Lung (tissue), 12 donors: ENCODE data around the gene ARHGEF28. TPM values are rescaled to one million over a fixed set of nuclear protein-coding genes. Genes with fewer than 3 reads are reported as not detected.

Experiments used
- ATAC-seq: fragments of 200-7000 bp; cut with Tn5 transposase; one replicate; pipeline ENCODE4 v1.9.1; 2020; ENCODE audit warnings: moderate number of reproducible peaks; ENCODE audit not compliant: insufficient read depth, low FRiP score
- DNase-seq, 3 donors: peaks; one replicate each; pipeline ENCODE4 v3.0.0-alpha.2; 2013 to 2017
- H3K27ac ChIP-seq, 2 donors: one replicate each; pipeline ENCODE4 v1.5.1; 2013; ENCODE audit warnings: mild to moderate bottlenecking in 2 of 2, moderate library complexity in 2 of 2, control low read depth in 1 of 2, inconsistent platforms in 1 of 2, low read depth in 1 of 2, low read length in 1 of 2
- H3K27me3 ChIP-seq, 3 donors: one replicate each; pipeline ENCODE4 v1.5.1; 2013; ENCODE audit warnings: low read length in 2 of 3; ENCODE audit not compliant: control insufficient read depth in 3 of 3, insufficient read depth in 3 of 3
- H3K36me3 ChIP-seq, 4 donors: one replicate each; pipeline ENCODE4 v1.5.1; 2013; ENCODE audit warnings: low read length in 4 of 4, mild to moderate bottlenecking in 1 of 4, moderate library complexity in 1 of 4; ENCODE audit not compliant: control insufficient read depth in 4 of 4, insufficient read depth in 4 of 4
- H3K4me1 ChIP-seq, 5 donors: one replicate each; pipeline ENCODE4 v1.5.1; 2013; ENCODE audit warnings: low read length in 5 of 5, mild to moderate bottlenecking in 2 of 5, moderate library complexity in 1 of 5; ENCODE audit not compliant: control insufficient read depth in 5 of 5, insufficient read depth in 5 of 5
- H3K4me3 ChIP-seq: one replicate; pipeline ENCODE4 v1.5.1; 2013; ENCODE audit warnings: mild to moderate bottlenecking, control low read depth, moderate library complexity
- H3K9ac ChIP-seq, 2 donors: one replicate each; pipeline ENCODE4 v1.5.1; 2013; ENCODE audit warnings: low read length in 2 of 2, control low read depth in 1 of 2; ENCODE audit not compliant: insufficient read depth in 1 of 2
- H3K9me3 ChIP-seq, 4 donors: one replicate each; pipeline ENCODE4 v1.5.1; 2013; ENCODE audit warnings: low read length in 3 of 4, mild to moderate bottlenecking in 1 of 4, moderate library complexity in 1 of 4; ENCODE audit not compliant: control insufficient read depth in 4 of 4, insufficient read depth in 3 of 4
- WGBS, 2 donors: extraction: QIAGEN DNeasy Blood & Tissue Kit; methylation state at CpG; one replicate each; pipeline ENCODE4 v1.1.7; 2013; 5-methylcytosine and 5-hydroxymethylcytosine counted together
- polyA plus RNA-seq, 2 donors: library from polyadenylated mRNA; stranded (reverse); fragments of 200-250 nt; gene quantifications; one replicate each; pipeline ENCODE4 v1.2.1, GENCODE V29; 2013
- total RNA-seq, 2 donors: library from RNA; depleted of rRNA in 1 of 2; stranded (reverse); fragments of >200 nt in 1 of 2; gene quantifications; one replicate each; pipeline ENCODE4 v1.2.1, GENCODE V29; 2014 to 2021
- TF ChIP-seq, protein P1 (sequence below): IDR thresholded peaks from 2 replicates; pipeline ENCODE4 v1.5.1; 2012; ENCODE audit warnings: mild to moderate bottlenecking; ENCODE audit errors: control extremely low read depth, extremely low read depth
- donor health status: control.
- donor health status: control.
- donor health status: Bipolar disorder and iron deficiency.
- donor health status: healthy.
- donor health status: DM: yes; HTN: yes; CAD: no.

Gene ARHGEF28
- total and polyA plus RNA-seq, 4 donors: 3.0 to 13.0 (median 10.0) TPM

- no peaks in the 10 kb centered on the region for H3K4me1 ChIP-seq
- peaks cover 0 to 2% (median 0%) of the 10 kb centered on the region in 3 donors for H3K27me3 ChIP-seq
- no peak for DNase-seq
- H3K36me3 ChIP-seq: no peaks in the 10 kb centered on the region
- H3K4me3 ChIP-seq: no peak overlapping the region
- TF ChIP-seq, protein P1, sequence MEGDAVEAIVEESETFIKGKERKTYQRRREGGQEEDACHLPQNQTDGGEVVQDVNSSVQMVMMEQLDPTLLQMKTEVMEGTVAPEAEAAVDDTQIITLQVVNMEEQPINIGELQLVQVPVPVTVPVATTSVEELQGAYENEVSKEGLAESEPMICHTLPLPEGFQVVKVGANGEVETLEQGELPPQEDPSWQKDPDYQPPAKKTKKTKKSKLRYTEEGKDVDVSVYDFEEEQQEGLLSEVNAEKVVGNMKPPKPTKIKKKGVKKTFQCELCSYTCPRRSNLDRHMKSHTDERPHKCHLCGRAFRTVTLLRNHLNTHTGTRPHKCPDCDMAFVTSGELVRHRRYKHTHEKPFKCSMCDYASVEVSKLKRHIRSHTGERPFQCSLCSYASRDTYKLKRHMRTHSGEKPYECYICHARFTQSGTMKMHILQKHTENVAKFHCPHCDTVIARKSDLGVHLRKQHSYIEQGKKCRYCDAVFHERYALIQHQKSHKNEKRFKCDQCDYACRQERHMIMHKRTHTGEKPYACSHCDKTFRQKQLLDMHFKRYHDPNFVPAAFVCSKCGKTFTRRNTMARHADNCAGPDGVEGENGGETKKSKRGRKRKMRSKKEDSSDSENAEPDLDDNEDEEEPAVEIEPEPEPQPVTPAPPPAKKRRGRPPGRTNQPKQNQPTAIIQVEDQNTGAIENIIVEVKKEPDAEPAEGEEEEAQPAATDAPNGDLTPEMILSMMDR: no peak
- peaks cover 0 to 3% (median 0%) of the 10 kb centered on the region in 4 donors for H3K9me3 ChIP-seq
- H3K9ac ChIP-seq: no peak overlapping the region
- WGBS, 2 donors: 42 to 59% methylated on average over 3 of the region's 3 CpGs
- H3K27ac ChIP-seq: no peak overlapping the region
- no peak for ATAC-seq
Observed at GRCh38 chr5:73612799-73613198, 13.2 kb upstream of the ARHGEF28 start.

DNA sequence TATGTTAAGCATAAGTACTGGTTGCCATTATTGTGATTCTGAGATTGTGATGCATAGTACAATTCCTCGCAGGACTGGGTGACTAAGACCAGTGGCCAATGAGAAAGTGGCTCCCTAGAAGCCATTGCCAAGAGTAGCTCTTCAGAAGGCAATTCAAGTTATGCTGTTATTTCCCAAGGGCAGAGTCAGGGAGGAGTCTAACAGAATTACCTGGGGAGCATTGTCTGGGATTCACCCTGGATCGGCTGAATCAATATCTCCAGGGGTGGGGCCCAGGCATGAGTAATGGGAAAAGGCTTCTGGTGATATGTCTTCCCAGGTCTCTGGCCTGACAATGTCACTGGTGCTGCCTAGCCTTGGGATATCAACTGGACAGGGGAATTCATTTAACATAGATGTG, 10.9 kb upstream of the ARHGEF28 start:
- H3K27me3 ChIP-seq: peaks cover 0 to 2% (median 0%) of the 10 kb centered on the region in 3 donors
- ATAC-seq (no peak), DNase-seq (no peak)
- TF ChIP-seq, protein P1: no peak
- no peak overlapping the region for H3K27ac ChIP-seq
- H3K36me3 ChIP-seq: no peaks in the 10 kb centered on the region
- no peak overlapping the region for H3K4me3 ChIP-seq
- no peak overlapping the region for H3K9ac ChIP-seq
- no peaks in the 10 kb centered on the region for H3K4me1 ChIP-seq
- WGBS, 2 donors: 94 to 100% methylated on average over 2 of the region's 2 CpGs
- peaks cover 0 to 3% (median 0%) of the 10 kb centered on the region in 4 donors for H3K9me3 ChIP-seq

- no peak overlapping the region for H3K9ac ChIP-seq
- peaks cover 0 to 2% (median 0%) of the 10 kb centered on the region in 3 donors for H3K27me3 ChIP-seq
- no peaks in the 10 kb centered on the region for H3K36me3 ChIP-seq
- H3K4me1 ChIP-seq: no peaks in the 10 kb centered on the region
- ATAC-seq (no peak), DNase-seq (no peak)
- TF ChIP-seq, protein P1: no peak
- 78 to 95% methylated on average over 4 of the region's 4 CpGs for WGBS, 2 donors
- no peak overlapping the region for H3K4me3 ChIP-seq
- H3K9me3 ChIP-seq: peaks cover 0 to 3% (median 0%) of the 10 kb centered on the region in 4 donors
- no peak overlapping the region for H3K27ac ChIP-seq
Observed at GRCh38 chr5:73615947-73616346, 10.0 kb upstream of the ARHGEF28 start.
